Measurements from ENCODE around the gene SLC22A23. TPM values are rescaled to one million over a fixed set of nuclear protein-coding genes. Genes with fewer than 3 reads are reported as not detected.

Gene SLC22A23
- total and polyA plus RNA-seq, 2 experiments from 2014 or later: 6.1 to 38.3 TPM

- H3K9me2 ChIP-seq (ENCODE audit: insufficient read depth): no peaks in the 10 kb centered on the region
- H3K27me3 ChIP-seq (ENCODE audit: insufficient read depth): no peaks in the 10 kb centered on the region
- no peak overlapping the region for H2AFZ ChIP-seq
- Mint-ChIP-seq H3K36me3 (ENCODE audit: low read depth) (peaks cover 64% of the 10 kb centered on the region), H3K4me3 (no peak overlapping the region), H3K4me1 (peaks cover 16% of the 10 kb centered on the region), H3K27me3 (ENCODE audit: insufficient read depth, low read depth, poor library complexity) (peaks cover 23% of the 10 kb centered on the region), H3K27ac (no peak overlapping the region), H3K9me3 (no peaks in the 10 kb centered on the region)
- no peaks in the 10 kb centered on the region for H3F3A ChIP-seq (replicated peaks; ENCODE audit: low read depth)
- no peak overlapping the region for H3K27ac ChIP-seq (ENCODE audit: low read depth)
- no peaks in the 10 kb centered on the region; the same call in 1 of the 2 replicates for H3K36me3 ChIP-seq (ENCODE audit: insufficient read depth)
- TF ChIP-seq ZNF331 (CRISPR knock-in tag; IDR thresholded peaks at IDR 0.05; ENCODE audit: low read depth) (no peak), POLR2AphosphoS5 (IDR thresholded peaks at IDR 0.05; ENCODE audit: low read depth) (no peak), CREB1 (CRISPR knock-in tag; IDR thresholded peaks at IDR 0.05; ENCODE audit: low read depth) (no peak), STAT1 (IDR thresholded peaks at IDR 0.05; ENCODE audit: unreplicated experiment) (no peak), REST (IDR thresholded peaks at IDR 0.05; ENCODE audit: unreplicated experiment) (no peak), EZH2phosphoT487 (IDR thresholded peaks at IDR 0.05; ENCODE audit: unreplicated experiment) (no peak), CTCF (conservative IDR thresholded peaks at IDR 0.05; ENCODE audit: low read depth in 2 of 2) (no peak), ZNF114 (CRISPR knock-in tag; IDR thresholded peaks at IDR 0.05) (no peak), ETS1 (IDR thresholded peaks at IDR 0.05) (no peak), JUNB (IDR thresholded peaks at IDR 0.05; ENCODE audit: unreplicated experiment) (no peak), ZNF462 (CRISPR knock-in tag; IDR thresholded peaks at IDR 0.05) (no peak), EZH2 (IDR thresholded peaks at IDR 0.05; ENCODE audit: low read depth, unreplicated experiment) (no peak), NANOG (IDR thresholded peaks at IDR 0.05; ENCODE audit: borderline replicate concordance) (no peak)
- H3K4me3 ChIP-seq: no peak overlapping the region
- DNase-seq (ENCODE audit: low spot score): no peak
- ATAC-seq: no peak
- H3K79me2 ChIP-seq (replicated peaks; ENCODE audit: insufficient read depth): no peaks in the 10 kb centered on the region
- no peak overlapping the region for H3K4me2 ChIP-seq
- H4K20me1 ChIP-seq (replicated peaks; ENCODE audit: insufficient read depth): 0 out of 2 replicates have a peak, but pooled peaks cover under 1% of the 10 kb centered on the region
- H3K4me1 ChIP-seq (ENCODE audit: insufficient read depth): no peaks in the 10 kb centered on the region
Observed at GRCh38 chr6:3294396-3294795, 162.5 kb downstream of the SLC22A23 start.
